Measurements from ENCODE around the gene MT1M. TPM values are rescaled to one million over a fixed set of nuclear protein-coding genes. Genes with fewer than 3 reads are reported as not detected.
A peak's percentile ranks its signal among the peaks of the same experiment; 100 is the strongest.

The MT1M gene
- polyA plus RNA-seq, 2 of the 4 experiments (the other 2 are of a cell fraction): not detected

DNA sequence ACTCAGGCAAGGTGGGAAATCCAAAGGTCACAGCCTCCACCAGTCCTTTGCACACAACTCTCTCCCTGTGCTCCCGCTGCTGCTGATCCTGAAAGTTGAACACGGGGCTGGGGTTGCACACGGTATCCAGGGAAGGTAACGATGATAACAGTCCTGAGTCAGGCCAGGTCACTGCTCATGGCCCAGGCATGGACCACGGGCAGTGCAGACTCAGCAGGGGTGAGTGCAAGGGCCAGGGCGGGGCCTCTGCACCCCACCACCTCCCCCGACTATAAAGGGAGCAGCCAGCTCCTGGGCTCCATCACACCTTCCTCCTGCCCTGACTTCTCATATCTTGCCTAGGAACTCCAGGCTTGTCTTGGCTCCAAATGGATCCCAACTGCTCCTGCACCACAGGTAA lies 19.1 kb downstream of the MT1M start, which contains the start of gene MT1B:
Gene MT1B (plus strand): TSS at position 301 of the 400 bp plus-strand sequence. CDS start 68 bp downstream, at position 369.
- POLR2A ChIA-PET: no interaction called here
- no peak for FAIRE-seq
- H3K4me2 ChIP-seq: no peak within 1 kb of the TSS
- peak in 1 of 2 experiments; percentile 30; a peak in 1 of 6 replicates for ATAC-seq
- WGBS (ENCODE audit: missing lambda C conversion rate): 74% methylated on average over 6 of the region's 7 CpGs
- no peak for DNase-seq (ENCODE audit: low read depth in 1 of 2, low spot score in 1 of 2)
- H3K4me3 ChIP-seq: no peak within 1 kb of the TSS
- CTCF ChIA-PET: interaction anchor here (1.0 to 25.6 kb wide), 3 partner anchors 8 to 42 kb away, joined by 3 to 340 read pairs (median 15); partner anchors contain the start of gene MT2A
- peaks cover 8% of the 10 kb centered on the region; the same call in 1 of the 3 replicates for H3K4me1 ChIP-seq
- no peaks in the 10 kb centered on the region for H3K9me3 ChIP-seq
- no peak within 1 kb of the TSS for H3K27ac ChIP-seq
- TF ChIP-seq HEYL (CRISPR knock-in tag; IDR thresholded peaks at IDR 0.05) (no peak), HDAC2 (IDR thresholded peaks at IDR 0.05) (no peak), HOXB13 (CRISPR knock-in tag; IDR thresholded peaks at IDR 0.05; ENCODE audit: low read depth) (no peak), GATA3 (IDR thresholded peaks at IDR 0.05; ENCODE audit: borderline replicate concordance) (no peak), RFX5 (IDR thresholded peaks at IDR 0.05) (no peak)
- TF ChIP-seq, protein P1, sequence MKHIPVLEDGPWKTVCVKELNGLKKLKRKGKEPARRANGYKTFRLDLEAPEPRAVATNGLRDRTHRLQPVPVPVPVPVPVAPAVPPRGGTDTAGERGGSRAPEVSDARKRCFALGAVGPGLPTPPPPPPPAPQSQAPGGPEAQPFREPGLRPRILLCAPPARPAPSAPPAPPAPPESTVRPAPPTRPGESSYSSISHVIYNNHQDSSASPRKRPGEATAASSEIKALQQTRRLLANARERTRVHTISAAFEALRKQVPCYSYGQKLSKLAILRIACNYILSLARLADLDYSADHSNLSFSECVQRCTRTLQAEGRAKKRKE (CRISPR knock-in tag; IDR thresholded peaks at IDR 0.05; ENCODE audit: low read depth): no peak

- no peak for ATAC-seq
- H3K27ac ChIP-seq: no peak overlapping the region
- ChIA-PET CTCF (interaction anchor here (1.3 to 25.6 kb wide), 3 partner anchors 9 to 43 kb away, joined by 5 to 340 read pairs (median 15); partner anchors contain the start of gene MT2A), POLR2A (no interaction called here)
- peaks cover 14% of the 10 kb centered on the region; the same call in 2 of the 3 replicates for H3K4me1 ChIP-seq
- H3K4me3 ChIP-seq: no peak overlapping the region
- no peak for FAIRE-seq
- no peaks in the 10 kb centered on the region for H3K9me3 ChIP-seq
- DNase-seq (ENCODE audit: low read depth in 1 of 2, low spot score in 1 of 2): no peak
- H3K4me2 ChIP-seq: no peak overlapping the region
- WGBS (ENCODE audit: missing lambda C conversion rate): 50% methylated on average over 1 of the region's 1 CpG
- TF ChIP-seq GATA3 (IDR thresholded peaks at IDR 0.05; ENCODE audit: borderline replicate concordance) (no peak), CHD4 (IDR thresholded peaks at IDR 0.05; ENCODE audit: borderline replicate concordance) (no peak), JUN (IDR thresholded peaks at IDR 0.05) (no peak), ESRRA (IDR thresholded peaks at IDR 0.05; ENCODE audit: borderline replicate concordance, low read length) (no peak), ZC3H11A (IDR thresholded peaks at IDR 0.05) (no peak), SMC3 (IDR thresholded peaks at IDR 0.05) (no peak)
These were observed 20.1 kb downstream of the MT1M start for GRCh38 chr16:56652600-56652999.

DNA sequence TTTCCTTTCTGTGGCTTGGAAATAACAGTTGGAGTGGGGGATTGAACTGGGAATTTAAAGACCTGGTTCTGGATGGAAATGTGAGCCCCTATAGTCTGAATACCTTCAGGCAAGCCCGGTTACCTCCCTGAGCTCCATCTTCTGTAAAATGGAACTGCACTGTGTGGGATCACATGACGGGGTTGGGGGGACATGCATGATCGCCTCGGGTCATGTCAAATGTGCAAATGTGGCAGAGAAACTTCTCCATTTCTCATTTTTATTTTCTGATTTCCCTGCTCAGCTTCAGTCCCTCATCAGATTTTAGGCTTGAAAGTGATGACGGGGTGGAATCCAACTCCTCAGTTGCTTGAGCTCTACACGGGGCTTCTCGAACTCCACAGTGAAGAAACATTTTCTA lies 20.8 kb downstream of the MT1M start:
- H3K9me3 ChIP-seq: no peaks in the 10 kb centered on the region
- peaks cover 14% of the 10 kb centered on the region; the same call in 2 of the 3 replicates for H3K4me1 ChIP-seq
- no peak overlapping the region for H3K4me3 ChIP-seq
- H3K27ac ChIP-seq: no peak overlapping the region
- no peak overlapping the region for H3K4me2 ChIP-seq
- ATAC-seq (no peak), FAIRE-seq (no peak), DNase-seq (ENCODE audit: low read depth in 1 of 2, low spot score in 1 of 2) (no peak)
- TF ChIP-seq MYC (IDR thresholded peaks at IDR 0.05; ENCODE audit: borderline replicate concordance, low read length) (no peak), HES2 (IDR thresholded peaks at IDR 0.05) (no peak), POLR2AphosphoS2 (conservative IDR thresholded peaks at IDR 0.05; ENCODE audit: low read length) (no peak), CBX2 (IDR thresholded peaks at IDR 0.05; ENCODE audit: borderline replicate concordance, low read depth) (no peak), ZNF302 (CRISPR knock-in tag; IDR thresholded peaks at IDR 0.05) (no peak), ZC3H11A (IDR thresholded peaks at IDR 0.05) (no peak), CEBPB (IDR thresholded peaks at IDR 0.05) (no peak), TP53 (CRISPR knock-in tag; IDR thresholded peaks at IDR 0.05) (no peak), RCOR1 (IDR thresholded peaks at IDR 0.05; ENCODE audit: low read depth, low read length) (no peak), ELK1 (IDR thresholded peaks at IDR 0.05; ENCODE audit: low read depth, low read length) (no peak), TFCP2L1 (CRISPR knock-in tag; IDR thresholded peaks at IDR 0.05) (no peak), BCL3 (IDR thresholded peaks at IDR 0.05) (no peak)
- TF ChIP-seq, protein P2, sequence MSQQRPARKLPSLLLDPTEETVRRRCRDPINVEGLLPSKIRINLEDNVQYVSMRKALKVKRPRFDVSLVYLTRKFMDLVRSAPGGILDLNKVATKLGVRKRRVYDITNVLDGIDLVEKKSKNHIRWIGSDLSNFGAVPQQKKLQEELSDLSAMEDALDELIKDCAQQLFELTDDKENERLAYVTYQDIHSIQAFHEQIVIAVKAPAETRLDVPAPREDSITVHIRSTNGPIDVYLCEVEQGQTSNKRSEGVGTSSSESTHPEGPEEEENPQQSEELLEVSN (IDR thresholded peaks at IDR 0.05; ENCODE audit: borderline replicate concordance, low read depth): no peak
- TF ChIP-seq, protein P3, sequence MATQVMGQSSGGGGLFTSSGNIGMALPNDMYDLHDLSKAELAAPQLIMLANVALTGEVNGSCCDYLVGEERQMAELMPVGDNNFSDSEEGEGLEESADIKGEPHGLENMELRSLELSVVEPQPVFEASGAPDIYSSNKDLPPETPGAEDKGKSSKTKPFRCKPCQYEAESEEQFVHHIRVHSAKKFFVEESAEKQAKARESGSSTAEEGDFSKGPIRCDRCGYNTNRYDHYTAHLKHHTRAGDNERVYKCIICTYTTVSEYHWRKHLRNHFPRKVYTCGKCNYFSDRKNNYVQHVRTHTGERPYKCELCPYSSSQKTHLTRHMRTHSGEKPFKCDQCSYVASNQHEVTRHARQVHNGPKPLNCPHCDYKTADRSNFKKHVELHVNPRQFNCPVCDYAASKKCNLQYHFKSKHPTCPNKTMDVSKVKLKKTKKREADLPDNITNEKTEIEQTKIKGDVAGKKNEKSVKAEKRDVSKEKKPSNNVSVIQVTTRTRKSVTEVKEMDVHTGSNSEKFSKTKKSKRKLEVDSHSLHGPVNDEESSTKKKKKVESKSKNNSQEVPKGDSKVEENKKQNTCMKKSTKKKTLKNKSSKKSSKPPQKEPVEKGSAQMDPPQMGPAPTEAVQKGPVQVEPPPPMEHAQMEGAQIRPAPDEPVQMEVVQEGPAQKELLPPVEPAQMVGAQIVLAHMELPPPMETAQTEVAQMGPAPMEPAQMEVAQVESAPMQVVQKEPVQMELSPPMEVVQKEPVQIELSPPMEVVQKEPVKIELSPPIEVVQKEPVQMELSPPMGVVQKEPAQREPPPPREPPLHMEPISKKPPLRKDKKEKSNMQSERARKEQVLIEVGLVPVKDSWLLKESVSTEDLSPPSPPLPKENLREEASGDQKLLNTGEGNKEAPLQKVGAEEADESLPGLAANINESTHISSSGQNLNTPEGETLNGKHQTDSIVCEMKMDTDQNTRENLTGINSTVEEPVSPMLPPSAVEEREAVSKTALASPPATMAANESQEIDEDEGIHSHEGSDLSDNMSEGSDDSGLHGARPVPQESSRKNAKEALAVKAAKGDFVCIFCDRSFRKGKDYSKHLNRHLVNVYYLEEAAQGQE (IDR thresholded peaks at IDR 0.05): no peak
- 91% methylated on average over 7 of the region's 7 CpGs for WGBS (ENCODE audit: missing lambda C conversion rate)
- CTCF ChIA-PET: interaction anchor here (1.3 to 25.6 kb wide), 3 partner anchors 10 to 44 kb away, joined by 5 to 340 read pairs (median 15); partner anchors contain the start of gene MT2A
- POLR2A ChIA-PET: no interaction called here
